GM19035 (cell line): ENCODE results near the gene ANKS6.
"Not testable (repeated sequence)": the region's sequence is repeated elsewhere in the genome, so short reads cannot be mapped to it uniquely, and the experiment has no call there.

ENCODE experiments used
- ATAC-seq: cut with Tn5 transposase; IDR thresholded peaks from one replicate; pipeline ENCODE4 v1.9.1; 2021; ENCODE audit not compliant: unreplicated experiment

The ANKS6 gene

DNA sequence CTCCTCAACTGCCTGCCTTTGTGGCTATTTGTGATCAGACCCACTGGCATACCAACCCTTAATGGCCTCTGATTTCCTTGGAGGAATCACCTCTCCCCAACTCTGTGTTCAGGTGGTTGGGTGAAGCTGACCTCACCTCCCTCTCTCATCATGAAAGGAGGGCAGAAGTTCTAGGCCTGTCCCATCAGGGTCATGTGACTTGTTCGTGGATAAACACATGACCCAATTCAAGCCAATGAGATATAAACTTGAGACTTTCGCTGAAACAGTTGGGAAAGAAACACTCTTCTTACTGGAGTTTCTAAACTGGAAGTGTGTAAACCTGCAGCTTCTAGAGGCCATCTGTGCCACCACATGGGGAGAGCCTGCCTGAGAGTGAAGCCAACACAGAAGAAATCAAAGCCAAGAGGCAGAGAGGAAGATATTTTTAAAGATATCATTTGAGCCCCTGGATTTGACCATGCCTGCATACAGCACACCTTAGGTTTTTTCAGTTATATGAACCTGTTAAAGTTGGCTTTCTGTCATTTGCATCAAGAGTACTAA is 93.4 kb downstream of the ANKS6 start:
- ATAC-seq: no peak

DNA sequence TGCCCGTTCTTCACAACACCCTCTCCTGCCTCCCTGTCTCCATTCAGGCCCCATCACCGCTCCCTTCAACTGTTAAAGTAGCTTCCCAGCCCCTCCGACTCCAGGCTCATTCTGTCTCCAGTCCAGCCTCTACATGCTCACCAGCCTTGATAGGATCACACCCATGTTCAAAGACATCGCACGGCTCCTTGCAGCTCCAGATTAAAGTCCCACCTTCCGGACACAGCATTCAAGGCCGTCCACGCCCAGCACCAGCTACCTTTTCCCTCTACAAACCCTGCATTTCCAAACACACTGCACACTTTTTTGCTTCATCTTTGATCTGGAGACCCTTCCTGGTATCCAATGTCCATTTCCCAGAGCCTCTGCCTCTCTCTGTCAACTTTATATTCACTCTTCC is 94.0 kb downstream of the ANKS6 start:
- no peak for ATAC-seq

DNA sequence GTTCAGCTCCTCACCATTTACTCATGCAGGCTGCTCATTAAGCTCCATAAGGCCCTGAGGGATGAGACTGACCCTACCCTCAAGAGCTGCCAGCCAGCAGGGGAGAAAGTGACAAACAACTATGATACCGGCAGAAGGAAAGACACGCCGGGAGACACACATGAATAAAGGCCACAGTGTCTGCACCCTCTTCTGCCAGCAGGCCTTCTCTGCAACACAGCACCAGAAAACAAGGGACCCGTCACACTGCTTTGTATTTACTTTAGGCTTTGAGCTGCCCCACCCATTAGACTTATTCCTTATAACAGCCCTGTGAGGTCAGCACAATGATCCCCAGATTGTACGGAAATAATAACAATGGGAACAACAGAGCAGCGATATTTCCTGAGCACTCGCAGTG is 94.8 kb downstream of the ANKS6 start:
- ATAC-seq: no peak

DNA sequence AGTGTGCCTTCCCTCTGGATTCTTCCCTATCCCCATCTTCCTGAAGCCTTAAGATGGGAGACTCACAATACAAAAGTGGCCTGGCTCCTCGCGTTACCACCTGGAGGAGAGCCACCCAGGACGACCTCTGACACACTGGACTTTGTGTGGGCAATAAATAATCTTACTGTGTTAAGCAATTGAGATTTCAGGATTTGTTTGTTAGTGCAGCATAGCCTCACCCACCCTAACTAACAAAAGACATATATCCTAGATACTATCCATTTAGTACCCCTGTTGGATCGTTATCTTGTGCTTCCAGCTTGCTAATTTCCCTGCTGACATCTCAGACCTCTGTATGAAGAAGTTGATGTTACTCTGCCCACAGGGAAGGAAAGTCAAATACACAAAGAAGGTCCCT is 95.6 kb downstream of the ANKS6 start:
- ATAC-seq: no peak

DNA sequence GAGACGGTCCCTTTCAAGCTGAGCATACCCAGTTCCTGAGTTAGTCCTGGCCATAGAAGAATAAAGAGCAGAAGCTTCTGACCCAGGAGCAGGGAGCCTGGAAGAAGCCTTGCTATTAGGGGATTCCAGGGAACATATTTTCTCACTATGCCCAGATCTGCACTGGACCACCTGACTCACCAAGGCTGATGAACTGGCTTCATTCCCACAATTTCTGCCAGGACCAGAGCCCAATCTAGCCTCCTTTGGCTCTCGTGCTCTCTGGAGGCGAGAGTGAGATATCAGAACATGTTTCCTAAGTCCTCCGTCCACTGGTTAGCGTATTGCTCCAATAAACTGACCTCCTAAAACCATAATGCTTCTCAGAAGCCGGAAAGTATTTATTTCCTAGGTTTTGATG is 97.5 kb downstream of the ANKS6 start:
- ATAC-seq: no peak

DNA sequence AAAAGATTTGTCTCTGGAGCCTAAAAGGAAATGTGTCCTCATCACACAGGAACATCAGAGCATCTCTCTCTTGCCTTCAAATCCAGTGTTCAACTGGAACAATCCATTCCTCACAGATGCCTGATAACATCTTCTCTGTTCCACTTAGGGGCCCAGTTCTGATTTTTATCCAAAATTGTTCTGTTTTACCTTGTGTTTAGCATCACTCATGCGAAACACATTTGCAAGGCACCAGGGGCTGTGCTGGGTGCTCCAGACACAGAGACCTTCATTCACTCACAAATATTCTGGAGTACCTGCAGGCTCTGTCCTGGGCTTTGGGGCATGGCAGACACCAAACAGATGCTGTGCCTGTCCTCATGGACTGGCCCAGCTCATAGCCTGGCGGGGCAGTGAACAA is 101.4 kb downstream of the ANKS6 start:
- no peak for ATAC-seq

DNA sequence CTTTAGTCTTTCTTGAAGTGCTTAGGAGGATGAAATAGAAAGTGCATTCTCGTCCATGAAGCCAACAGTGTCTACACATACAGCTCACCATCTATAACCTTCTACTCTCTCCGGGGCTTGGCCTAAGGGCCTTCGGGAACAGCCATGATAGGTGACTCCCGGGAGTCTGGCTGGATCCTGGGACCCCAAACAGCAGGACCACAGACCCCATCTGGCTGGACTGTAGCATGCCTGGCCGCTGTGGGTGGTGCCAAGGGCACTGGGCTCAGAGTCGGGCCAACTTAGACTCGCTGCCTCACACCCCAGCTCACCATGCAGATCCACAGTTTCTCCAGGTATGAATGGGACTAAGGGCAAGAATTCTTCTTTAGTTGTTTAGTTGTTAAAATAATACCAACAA is 104.0 kb downstream of the ANKS6 start:
- ATAC-seq: no peak

DNA sequence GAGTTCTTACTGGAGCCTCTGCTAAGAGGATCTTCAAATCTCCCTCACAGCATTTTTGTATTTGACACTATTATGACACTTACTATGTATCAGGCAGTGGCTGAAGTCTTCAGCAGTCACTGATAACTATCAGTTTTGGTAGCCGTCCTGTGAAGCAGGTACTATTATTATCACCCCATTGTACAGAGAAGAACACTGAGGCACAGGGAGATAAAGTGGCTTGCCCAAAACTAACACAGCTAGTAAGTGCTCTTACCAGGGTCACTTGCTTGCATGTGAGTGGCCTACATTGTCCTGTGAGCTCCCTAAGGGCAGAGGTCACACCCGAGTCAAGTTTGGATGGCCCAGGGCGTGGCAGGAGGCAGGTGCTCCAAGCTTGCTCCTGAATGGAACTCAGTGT is 104.5 kb downstream of the ANKS6 start:
- ATAC-seq: no peak

DNA sequence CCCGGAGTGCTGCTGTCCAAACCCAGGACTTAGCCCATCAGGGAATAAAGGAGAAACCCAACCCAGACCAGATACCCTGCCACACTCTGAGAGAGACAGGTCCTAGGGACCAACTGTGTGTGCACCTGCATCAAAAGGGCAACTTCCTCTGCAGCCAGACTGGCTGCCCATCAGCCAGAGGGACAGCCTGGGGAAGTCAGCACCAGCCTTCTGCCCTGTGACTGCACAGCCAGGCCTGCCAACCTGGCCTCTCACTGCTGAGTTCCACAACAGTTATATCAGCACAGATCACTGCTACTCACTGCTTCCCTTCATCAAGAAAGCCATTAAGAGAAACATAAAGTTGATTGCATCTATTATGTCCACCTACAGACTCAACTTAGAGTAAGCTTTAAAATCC is 105.7 kb downstream of the ANKS6 start:
- ATAC-seq: no peak

DNA sequence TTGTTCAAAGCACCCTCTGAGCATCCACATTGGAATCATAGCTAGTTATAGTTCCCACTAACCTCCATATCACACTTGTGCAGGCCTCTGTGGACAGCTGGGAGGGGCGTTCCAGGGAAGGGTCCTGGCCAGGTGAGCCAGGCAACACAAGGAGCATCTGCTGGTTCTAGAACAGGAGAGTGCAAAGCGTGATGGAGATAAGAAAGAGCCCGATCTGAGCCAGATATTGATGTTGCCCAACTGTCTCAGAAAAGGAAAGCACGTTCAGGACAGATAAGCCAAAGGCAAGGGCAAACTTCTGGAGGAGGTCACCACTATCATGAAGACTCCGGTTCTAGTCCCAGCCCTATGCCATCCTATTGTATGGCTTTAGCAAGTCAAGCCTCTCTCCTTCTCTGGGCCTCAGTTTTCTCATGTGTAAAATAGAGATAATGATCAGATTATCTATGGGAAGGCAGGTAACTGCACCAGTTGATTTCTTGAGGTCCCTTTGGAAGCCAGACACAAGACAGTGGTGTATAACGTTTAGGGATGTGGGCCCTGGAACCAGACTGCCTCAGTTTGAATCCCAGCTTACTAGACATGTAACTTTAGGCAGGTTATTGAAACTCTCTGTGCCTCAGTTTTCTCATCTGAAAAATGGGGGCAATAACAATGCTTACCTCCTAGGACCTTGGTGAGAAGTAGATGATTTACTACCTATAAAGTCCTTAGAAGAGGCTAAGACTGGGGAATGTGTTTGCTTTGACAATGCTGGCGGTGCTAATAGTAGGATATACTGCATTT is 107.5 kb downstream of the ANKS6 start:
- ATAC-seq: no peak

DNA sequence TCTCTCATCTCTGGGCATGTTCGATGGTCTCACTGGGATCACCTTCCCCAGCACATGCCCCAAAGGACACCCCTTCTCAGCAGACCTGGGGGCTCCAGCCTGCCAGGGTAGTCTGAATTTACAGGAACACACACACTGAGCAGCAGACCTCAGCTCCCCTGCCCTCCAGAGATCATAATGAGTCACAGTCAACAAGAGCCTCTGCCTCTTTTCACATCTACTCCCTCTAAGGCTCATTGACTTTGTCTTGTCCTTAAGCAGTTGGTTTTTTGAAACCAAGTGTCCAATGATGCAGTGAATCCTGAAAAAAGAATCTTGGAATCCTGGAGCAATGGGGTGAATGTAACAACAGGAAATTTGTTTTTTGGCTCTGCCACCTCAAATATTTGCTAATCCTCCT is 108.4 kb downstream of the ANKS6 start:
- no peak for ATAC-seq

DNA sequence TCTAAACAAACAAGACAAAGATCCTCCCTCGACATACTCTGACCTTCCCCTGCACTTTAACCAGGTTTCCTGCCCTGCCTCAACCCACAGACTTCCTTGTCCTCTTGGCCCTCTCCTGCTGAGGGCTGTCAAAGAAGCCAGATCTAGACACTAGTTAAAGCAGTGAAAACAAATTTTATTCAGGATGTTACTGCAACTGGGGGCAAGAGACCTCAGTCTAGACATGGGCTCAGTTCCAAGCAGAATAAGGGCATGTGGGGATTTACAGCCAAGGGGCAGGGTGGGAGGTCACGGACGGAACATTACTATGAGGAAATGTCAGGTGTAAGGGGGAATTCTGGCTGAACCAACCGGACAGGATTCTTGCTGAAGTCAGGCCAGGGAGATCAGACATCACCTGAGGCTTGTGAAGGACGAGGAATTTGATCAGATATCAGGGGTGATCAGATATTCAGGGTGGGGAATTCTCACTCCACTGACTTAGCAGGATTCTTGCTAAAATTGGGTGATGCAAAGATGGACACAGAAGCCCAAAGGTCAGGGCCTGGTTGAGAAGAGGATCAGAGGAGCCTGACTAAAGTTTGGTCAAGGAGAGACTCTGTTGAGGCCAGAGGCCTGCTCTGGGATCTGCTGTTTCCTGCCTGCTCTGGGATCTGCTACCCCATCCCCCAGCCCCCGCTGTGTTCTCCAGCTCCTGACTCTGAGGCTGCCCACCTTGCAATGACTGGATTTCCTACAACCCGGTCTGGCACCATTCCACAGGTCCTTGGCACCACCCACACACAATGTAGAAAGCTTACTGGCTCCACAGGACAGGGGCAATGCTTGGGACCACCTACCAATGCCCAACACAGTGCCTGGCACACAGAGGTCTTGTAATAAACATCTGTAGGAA is 109.1 kb downstream of the ANKS6 start:
- ATAC-seq: no peak

DNA sequence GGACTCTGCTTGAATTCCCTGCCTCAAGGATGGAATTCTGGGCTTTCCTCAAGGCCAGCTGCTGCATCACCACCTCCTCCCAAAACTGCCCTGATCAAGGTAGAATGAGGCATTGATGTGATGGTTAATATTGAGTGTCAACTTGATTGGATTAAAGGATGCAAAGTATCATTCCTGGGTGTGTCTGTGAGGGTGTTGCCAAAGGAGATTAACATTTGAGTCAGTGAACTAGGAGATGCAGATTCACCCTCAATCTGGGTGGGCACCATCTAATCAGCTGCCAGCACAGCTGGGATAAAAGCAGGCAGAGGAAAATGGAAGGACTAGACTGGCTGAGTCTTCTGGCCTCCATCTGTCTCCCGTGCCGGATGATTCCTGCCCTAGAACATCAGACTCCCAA is 111.5 kb downstream of the ANKS6 start:
- not testable (repeated sequence) for ATAC-seq
